HG02970 (cell line): Measurements from ENCODE around the gene SMPDL3B.

ENCODE experiments used
- ATAC-seq: cut with Tn5 transposase; IDR thresholded peaks from one replicate; pipeline ENCODE4 v1.9.1; 2021; ENCODE audit warnings: mild to moderate bottlenecking, moderate library complexity, moderate number of reproducible peaks; ENCODE audit not compliant: unreplicated experiment, low FRiP score

SMPDL3B gene, protein sequence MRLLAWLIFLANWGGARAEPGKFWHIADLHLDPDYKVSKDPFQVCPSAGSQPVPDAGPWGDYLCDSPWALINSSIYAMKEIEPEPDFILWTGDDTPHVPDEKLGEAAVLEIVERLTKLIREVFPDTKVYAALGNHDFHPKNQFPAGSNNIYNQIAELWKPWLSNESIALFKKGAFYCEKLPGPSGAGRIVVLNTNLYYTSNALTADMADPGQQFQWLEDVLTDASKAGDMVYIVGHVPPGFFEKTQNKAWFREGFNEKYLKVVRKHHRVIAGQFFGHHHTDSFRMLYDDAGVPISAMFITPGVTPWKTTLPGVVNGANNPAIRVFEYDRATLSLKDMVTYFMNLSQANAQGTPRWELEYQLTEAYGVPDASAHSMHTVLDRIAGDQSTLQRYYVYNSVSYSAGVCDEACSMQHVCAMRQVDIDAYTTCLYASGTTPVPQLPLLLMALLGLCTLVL

DNA sequence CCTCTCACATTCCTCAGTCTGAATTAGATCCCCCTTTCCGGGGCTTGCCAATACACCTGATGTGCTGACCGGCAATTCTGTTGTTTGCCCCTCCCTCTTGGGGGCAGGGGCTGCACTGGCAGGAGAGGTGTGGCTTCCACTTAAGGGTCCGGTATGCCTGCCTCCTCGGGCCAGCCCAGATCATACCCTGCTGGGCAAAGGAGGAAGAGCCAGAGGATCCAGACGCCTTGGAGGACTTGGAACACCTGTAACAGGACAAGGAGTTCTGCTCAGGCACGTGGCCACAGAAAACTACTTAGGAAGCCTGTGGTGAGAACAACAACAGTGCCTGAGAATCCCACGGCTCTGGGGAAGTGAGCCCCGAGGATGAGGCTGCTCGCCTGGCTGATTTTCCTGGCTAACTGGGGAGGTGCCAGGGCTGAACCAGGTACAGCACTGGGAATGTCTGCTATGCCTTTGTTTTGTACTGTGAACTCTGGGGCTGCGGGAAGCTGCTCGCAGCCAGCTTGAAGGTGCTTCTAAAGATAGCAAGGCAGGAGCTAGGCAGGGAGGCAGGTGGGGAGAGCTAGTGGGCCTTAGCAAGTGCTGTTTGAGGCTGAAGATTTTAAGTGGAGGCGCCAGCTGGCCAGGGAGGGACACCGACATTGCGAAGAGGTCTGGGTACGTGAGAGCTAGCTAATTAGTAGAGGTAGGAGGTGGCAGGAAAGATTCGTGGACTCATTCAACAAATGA is at the start of gene SMPDL3B:
Gene SMPDL3B, plus strand, starts transcription at position 183 of the 732 bp plus-strand sequence. Its CDS starts 184 bp downstream, at position 367.
- no peak for ATAC-seq

DNA sequence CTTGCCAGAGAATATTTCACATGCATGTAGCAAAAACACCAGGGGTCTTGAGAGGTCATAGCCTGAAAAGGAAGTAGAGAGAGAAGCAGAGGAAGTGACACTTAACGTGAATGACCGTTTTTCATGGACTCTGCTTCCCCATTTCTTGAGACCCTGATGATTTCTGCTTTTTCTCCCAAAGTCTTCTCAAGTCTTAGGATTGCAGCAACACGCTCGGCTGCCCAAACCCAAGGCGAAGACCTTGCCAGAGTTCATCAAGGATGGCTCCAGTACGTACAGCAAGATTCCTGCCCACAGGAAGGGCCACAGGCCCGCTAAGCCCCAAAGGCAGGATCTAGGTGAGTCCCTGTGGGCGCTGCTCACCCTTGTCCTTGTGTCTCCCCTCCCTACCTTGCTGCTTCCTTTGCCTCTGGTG is 49.7 kb upstream of the SMPDL3B start:
- ATAC-seq: no peak

DNA sequence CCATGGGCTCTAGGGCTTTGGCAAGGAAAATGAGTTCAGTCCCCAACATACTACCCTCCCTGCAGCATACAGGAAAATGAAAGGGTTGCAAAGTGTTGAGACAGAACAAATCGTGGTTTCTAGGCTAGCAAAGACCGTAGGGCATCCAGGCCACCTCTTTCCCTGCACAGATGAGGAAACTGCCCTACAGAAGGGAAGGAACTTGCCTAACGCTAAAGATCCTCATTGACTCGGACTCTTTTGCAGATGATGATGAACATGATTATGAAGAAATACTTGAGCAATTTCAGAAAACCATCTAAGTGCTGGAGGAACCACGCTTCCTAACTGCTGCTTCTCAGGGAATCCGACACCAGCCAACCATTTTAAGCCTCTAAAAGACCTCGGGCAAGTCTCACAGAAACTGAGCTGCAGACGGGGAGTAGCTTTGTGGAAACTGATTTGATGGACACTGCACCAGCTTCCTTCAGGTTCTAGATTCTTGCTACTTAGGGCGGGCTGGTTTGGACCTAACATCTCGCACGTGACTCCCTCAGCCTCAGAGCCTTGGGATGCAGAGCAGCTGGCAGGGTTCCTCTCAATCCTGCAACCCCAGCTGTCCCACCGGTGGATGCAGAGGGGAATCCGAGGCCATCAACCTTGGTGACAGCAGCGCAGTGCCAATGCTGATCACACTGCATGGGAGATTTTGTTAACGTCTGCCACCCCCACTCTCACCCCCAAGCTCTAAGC is 49.0 kb upstream of the SMPDL3B start:
- ATAC-seq: no peak

DNA sequence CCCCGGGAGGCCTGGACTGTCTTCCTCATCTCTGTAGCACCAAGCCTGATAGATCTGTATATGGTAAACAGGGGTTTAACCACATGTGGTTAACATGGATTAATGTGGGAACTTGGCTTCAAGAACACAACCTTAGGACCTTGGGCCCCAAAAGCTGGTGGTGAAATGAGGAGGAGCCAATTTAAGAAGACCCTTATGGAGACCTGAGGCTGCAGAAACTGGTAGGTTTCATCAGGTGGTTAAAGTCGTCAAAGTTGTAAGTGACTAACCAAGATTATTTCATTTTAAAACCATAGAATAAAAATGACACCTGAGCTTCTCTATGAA is 48.5 kb upstream of the SMPDL3B start:
- ATAC-seq: no peak

DNA sequence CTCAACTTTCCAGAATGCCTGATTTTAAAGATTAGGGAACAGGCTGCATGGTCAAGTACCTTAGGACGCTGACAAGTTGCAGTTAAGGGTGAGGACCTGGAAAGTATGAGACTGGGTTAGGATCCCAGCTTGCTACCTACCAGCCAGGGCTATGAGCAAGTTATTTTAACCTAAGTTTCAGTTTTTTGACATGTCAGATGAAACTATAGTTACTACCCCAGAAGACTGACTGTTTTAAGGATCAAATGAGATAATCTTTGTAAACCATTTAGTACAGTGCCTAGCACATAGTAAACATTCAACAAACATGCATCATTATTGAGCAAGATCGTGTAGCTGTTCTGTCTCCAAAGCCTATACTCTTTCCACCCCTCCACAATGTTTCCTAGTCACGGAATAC is 48.1 kb upstream of the SMPDL3B start:
- ATAC-seq: no peak

DNA sequence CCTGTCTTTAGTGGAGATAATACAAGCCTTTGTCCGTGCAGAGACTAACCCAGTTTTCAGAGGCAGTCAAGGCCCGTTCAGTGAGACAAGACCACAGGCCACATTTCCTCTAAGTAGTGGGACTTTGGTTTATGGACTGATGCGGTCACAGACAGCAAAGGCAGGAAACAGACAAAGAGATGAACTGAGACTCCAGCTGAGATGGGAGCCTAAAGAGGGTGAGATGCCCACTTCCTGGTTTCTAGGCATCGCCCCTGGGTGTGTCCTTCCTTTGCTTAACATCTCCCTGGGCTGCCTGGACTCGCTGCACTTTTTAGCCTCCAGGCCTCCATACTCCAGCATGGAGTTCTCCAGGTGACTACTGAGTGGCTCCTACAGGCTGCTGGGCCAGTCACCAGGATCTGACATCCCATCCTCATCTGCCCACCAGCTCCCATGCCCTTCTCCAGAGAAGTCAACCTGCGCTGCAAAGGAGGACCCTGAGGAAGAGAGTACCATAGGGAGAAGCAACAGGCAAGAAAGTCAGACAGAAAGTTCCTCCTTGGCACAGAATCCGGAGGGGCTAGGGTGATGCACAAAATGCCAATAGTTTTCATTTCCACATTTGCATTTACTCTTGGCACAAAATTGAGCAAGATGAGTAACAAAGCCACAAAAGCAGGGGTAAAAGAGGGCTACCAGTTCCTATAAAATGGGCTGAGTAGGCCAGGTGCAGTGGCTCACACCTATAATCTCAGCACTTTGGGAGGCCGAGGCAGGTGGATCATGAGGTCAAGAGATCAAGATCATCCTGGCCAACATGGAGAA is 47.4 kb upstream of the SMPDL3B start:
- no peak for ATAC-seq

DNA sequence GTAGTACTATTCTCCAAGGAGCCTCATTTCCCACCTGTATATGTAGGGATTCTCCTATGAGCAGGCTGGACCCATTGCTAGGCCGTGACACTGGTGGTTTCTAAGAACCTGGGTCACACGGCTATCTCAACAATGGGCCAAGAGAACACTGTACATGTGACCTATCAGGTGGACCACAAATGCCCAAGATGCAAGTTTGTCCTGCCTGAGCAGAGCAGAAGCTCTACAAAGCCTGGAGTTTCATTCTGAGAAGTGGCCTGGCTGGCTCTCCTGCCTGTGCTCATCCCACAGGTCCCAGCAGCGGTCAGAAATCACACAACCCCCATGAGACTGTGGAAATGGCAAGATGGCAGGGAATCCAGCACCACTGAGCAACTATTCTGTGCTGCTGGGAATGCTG is 45.3 kb upstream of the SMPDL3B start:
- no peak for ATAC-seq

DNA sequence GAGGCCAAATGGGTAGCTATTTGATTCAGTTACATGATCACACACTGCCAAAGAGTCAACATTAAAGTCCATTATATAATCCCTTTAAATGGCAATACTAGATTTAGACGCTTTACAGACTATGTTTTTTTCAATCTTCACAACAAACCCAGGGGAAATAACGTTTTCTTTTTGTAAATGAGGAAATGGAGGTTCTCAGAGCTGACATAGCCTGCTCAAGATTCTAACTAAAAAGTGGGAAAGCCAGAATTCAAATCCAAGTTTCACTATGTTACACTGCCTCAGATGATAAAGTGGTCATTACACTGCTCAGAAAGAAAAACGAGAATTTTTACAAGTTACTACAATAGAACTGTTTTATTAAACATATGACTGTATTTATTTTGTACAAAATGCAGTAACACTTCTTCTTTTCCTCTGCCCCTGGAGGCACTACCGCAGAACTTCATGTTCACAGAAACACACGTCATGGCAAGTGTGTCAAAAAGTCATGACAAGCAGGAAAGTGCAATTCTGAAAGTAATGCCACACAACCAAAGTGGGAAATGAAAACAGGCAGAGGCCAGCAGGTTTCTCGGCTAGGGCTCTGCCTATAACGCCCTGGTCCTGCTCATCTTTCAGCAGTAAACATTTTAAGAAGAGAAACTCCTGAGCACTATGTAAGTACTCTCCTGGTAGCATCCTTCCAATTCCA is 43.5 kb upstream of the SMPDL3B start:
- ATAC-seq: no peak

DNA sequence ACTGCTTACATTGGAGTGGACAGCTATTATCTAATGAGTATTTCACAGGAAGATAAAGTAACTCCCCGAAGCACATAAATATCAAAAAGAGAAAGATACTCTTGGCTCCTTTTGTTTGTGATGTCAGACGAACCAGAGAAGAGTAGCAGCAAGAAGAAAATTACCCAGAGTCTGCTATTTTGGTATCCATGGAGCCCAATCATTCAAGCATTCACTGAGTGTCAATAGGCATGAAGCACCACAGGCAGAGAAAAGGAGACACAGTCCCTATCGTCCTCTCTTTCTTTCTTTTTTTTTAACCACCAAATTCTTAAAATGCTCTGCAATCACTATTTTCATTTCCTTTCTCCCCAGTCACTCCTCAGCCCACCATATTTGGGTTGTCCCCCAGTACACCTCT is 40.3 kb upstream of the SMPDL3B start:
- ATAC-seq: no peak

DNA sequence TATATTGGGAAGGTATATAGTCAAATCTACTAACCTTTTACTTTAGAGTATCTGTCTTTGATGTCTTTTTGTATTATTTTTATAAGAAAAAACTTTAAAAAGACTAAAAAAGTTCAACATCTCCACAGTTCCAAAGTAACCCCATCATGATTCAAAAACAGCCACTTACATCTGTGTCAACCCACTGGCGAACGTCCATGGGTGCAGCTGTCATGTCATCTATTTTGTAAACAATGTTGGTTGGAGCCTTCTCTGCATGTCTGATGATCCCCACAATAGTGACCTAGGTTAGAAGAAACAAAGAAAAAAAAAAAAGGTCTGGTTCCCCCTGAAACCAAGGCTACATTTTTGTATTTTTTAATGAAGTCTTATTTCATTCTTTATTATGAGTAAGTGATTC is 28.0 kb upstream of the SMPDL3B start:
- no peak for ATAC-seq

DNA sequence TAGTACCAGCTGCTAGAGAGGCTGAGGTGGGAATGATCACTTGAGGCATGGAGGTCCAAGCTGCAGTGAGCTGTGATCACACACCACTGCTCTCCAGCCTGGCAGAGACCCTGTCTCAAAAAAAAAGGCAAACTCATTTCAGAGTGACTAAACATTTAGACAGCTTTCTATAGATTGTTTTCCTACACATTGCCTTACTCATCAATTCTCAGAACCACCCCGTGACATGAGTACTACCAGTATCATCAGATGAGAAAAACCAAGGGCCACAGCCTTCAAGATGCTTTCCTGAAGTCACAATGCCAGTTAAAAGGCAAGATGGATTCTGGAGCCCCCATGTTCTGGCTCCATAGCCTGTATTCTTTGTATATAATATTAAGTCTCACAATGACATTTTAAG is 22.4 kb upstream of the SMPDL3B start:
- ATAC-seq: no peak

DNA sequence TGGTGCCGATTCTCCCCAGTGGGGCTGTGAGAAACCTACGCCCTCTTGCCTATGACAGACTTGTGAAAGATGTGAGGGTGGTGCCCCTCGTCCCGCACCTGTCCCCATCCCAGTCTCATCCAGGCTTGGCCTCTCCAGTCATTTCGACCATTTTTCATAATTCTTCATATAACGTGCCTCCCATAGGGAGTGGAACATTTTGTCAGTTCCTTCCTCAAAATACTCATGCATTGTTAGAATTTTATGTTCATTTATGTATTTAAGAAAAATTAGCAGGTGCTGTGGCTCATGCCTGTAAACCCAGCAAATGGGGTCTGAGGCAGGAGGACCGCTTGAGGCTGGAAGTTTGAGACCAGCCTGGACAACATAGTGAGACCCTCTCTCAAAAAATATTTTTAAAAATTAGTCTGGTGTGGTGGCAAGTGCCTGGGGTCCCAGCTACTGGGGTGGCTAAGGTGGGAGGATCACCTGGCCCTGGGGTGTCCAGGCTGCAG is 19.7 kb upstream of the SMPDL3B start:
- ATAC-seq: no peak

DNA sequence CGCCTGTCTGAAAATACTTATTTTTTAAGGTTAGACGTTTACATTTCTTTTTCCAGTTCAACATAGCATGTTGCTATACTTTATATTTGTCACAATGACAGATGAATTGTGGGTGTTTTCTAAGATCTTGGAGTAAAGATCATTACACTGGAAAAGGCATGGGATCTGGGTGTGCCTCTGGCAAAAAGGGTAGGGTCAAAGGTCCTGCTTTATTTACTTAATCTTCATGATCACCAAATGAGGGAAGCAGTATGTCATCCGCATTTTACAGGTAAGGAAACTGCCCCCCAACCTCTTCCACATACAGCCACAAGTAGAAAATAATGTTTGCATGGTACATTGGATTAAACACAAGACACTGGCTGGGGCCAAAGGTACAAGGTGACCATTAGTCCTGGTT is 12.5 kb upstream of the SMPDL3B start:
- no peak for ATAC-seq

DNA sequence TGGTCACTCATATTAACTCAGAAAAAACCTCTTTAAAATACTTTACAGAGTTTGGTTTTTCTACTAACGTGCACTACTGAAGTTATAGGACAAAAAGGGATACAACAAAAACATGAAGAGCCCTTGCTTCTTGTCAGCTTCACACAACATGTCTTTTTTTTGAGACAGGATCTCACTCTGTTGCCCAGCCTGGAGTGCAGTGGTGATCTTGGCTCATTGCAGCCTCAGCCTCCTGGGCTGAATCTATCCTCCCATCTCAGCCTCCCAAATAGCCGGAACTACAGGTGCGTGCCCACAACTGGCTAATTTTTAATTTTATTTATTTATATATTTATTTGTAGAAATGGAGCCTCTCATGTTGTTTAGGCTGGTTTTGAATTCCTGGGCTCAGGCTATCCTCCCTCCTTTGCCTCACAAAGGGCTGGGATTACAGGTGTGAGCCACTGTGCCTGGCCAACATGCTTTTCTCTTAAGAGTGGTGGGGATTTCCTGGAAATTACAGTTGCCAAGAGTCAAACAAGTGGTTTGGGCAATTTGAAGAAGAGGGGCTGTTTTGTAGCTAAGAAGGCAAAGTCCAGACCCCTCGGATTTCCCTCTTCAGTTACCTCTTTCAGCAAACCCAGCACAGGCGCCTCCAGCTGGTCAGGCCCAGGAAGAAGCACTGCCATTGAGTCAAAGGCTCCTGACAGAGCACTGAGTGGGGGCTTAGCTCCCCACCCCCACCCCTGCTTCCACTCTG is 6.4 kb upstream of the SMPDL3B start:
- ATAC-seq: no peak

DNA sequence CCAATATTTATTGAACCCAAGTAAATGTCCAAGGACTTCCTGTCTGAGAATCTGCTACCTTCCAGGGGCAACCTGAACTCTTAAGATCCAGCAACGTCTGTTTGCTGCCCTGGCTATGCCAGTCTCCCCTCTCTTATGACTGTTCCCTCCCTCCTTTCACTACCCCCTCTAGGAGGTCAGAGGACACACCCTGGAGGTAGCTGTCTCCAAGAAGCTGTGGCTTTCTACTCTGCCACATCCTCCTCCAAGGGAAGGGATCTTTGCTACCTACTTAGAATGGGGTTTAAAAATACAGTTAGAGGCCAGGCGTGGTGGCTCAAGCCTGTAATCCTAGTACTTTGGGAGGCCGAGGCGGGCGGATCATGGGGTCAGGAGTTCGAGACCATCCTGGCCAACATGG is 3.6 kb upstream of the SMPDL3B start:
- ATAC-seq: no peak

DNA sequence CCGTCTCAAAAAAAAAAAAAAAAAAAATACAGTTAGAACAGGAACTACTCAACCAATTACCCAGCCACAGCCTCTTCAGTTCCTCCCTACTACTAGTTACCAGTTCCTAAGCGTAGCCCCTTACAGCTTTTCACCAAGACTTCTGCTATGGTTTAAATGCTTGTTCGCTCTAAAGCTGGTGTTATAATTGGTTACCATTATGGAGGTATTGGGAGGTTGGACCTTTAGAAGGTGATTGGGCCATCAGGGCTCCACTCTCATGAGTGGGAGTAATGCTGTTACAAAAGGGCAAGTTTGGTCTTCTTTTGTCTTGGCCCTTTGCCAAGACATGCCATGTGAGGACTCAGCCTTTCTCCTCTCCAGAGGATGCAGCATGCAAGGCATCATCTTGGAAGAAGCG is 3.0 kb upstream of the SMPDL3B start:
- no peak for ATAC-seq

DNA sequence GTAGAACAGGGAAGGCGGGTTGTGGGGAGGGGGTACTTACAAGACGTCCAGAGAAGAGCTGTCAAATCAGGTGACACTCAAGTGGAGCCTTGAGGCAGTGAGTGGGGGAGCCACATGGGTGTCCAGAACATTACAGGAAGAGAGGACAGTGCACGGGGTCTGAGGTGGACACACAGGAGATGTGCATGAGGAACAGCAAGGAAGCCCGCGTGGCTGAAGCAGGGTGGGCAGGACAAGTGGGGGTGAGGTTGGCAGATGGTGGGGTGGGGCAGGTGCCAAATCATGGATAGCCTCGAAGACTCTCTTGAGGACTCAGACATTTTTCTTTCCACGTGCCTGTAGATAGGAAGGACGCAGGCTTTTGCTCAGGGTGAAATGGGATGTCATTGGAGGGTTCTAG is 921 bp downstream of the SMPDL3B start:
- ATAC-seq: no peak

DNA sequence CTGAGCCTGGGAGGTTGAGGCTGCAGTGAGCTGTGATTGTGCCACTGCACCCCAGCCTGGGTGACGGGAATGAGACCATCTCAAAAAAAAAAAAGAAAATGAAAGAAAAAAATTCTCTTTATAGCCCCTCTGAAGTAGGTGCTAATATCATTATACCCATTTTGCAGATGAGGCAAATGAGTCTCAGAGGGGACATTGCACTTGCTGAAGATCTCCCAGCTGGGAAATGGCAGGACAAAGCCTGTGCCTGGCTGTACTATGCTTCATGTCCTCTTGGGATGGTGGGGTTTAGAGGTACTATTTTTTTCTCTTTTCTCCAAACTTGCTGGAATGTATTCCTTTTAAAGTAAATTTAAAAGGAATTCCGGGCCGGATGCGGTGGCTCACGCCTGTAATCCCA is 1.6 kb downstream of the SMPDL3B start:
- no peak for ATAC-seq

DNA sequence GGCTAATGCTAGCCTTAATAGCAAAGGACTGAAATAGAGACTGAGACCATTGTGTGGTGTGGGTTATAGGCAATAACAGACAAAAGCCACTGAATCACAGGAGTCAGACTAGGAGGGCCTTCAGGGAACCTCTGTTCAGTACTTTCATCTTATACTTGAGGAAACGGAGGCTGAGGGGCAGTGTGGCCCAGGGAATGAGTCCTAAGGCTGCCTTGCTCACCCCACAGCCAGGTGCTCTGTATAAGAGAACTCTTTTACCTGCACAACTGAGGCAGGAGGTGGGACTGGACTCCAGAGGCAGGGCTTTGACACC is 2.7 kb downstream of the SMPDL3B start:
- ATAC-seq: no peak
